Measurements from ENCODE around the gene ATXN2.

GRCh38 chr12:111467857-111468241 lies 131.3 kb downstream of the ATXN2 start:
- TF ChIP-seq POLR2AphosphoS5 (IDR thresholded peaks at IDR 0.05; ENCODE audit: low read depth, low read length): no peak
- no peak for TF ChIP-seq TAF1 (IDR thresholded peaks at IDR 0.05; ENCODE audit: low read depth, low read length)
- TF ChIP-seq POLR2A (IDR thresholded peaks at IDR 0.05; ENCODE audit: low read depth, low read length): no peak
- TF ChIP-seq SPI1 (IDR thresholded peaks at IDR 0.05; ENCODE audit: low read depth, low read length): no peak
- TF ChIP-seq POU2F2 (IDR thresholded peaks at IDR 0.05; ENCODE audit: low read depth, low read length): no peak
- TF ChIP-seq PAX5 (IDR thresholded peaks at IDR 0.05; ENCODE audit: insufficient read depth, low read length, severe bottlenecking): no peak
